Ramos (cell line): ENCODE results near the gene PLXNA4.

Experiments
- in situ Hi-C: fragments of 300-500 bp; cut with MboI; formaldehyde crosslinking; loops from one replicate; pipeline ENCODE4 v1.14.3; 2022; ENCODE audit warnings: low sequenced_read_pairs; ENCODE audit not compliant: unreplicated experiment

Gene PLXNA4

GRCh38 chr7:132261327-132262159 lies 314.7 kb downstream of the PLXNA4 start:
- in situ Hi-C loops = no loop called here

DNA sequence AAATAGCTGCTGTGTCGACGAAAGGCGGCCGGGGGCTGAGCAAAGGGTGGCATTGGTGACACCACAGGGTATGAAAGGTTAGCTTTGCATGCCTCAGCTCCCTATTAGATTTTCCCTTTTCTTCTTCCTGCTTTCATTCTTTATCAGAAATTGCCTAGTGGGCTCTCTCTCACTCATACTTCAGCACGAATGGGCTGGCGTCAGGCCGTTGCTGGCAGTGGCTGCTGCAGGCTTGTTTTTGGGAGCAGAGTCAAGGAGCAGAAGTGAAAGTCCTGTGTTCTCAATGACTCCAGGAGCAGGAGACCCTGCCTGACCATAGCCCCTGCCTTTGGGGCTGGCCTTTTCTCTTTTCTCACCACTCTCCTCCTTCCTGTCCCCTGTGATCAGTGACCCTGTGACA lies 318.0 kb downstream of the PLXNA4 start:
- in situ Hi-C loops = no loop called here

- in situ Hi-C loops = no loop called here
These were observed 319.0 kb downstream of the PLXNA4 start for GRCh38 chr7:132257253-132257652.

- in situ Hi-C loops = no loop called here
These were observed 319.5 kb downstream of the PLXNA4 start for GRCh38 chr7:132256721-132257212.

DNA sequence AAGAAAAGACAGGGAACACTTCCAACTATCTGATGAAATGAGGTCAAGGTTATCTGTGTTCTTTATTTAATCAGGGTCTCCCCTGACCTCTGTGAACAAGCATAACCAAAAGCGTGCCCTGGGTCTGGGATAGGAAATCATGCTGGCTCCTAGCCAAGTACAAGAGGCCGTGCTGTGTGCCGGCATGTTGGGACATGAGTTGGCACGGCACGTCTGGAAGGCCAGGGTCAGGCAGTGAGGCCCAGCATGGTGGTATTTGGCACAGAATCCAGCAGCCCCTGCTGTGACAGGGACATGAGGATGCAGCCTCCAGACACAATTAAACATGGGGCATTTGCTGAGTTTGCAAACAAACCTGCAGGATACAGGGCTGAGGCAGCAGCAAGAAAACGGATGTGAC lies 320.4 kb downstream of the PLXNA4 start:
- in situ Hi-C loops = no loop called here

DNA sequence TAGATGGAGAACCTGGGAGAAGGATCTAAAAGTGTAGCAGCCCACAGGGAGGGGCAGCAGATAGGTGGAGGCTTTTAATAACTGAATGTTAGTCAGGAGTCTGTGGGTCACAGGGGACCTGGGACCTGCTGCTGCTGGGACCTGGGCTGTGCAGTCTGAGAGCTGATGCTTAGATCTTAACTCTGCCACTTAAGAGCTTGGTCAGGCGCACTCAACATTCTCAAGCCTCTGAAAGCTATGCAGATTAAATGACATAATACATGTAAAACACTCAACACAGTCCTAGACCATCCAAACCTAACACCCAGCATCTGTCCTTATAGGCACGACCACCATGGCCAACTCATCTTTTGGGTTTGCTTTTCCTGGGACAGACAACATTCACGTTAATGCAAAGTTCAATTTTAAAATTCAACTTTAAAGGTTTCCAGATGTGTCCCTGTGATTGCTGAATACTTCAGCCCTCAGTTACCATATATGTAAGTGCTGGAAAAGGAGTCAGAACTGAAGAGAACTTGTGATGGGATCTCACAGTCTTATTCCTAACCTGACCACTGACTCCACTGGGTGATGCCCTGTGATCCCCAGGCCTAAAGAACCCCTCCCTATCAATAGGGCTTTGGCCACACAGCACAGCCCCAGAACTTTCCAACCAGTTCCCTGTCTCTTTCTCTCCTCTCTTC lies 321.0 kb downstream of the PLXNA4 start:
- in situ Hi-C loops = no loop called here

- in situ Hi-C loops = no loop called here
These were observed 321.8 kb downstream of the PLXNA4 start for GRCh38 chr7:132254455-132254854.

DNA sequence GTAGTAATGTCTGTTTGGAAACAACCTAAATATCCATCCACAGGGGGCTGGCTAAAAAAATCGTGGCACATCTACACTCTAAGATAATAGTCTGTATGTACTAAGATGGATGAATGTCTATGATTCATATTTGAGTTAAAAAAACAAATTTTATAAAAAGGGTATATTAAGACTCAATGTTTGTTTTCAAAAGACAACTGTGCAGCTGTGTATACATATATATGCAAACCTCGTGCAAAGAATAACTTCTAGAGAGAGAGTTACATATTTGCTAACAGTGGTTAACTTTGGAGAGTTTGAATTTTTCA lies 323.5 kb downstream of the PLXNA4 start:
- in situ Hi-C loops = no loop called here

DNA sequence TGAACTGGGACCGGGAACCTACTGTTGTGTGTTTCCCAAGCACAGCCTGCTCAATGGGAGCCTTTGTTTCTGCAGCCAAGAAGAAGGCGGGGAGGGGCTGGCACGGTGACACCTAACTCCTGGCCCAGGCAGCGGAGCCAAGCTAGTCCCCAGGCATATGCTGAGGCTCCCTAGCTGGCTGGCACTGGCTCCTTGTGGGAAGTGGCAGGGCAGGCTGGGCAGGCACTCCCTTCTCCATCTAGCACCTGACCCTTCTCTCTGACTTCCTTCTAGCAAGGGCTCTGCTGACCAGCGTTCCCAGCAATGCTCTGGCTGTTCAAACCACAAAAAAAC lies 325.0 kb downstream of the PLXNA4 start:
- in situ Hi-C loops = no loop called here

DNA sequence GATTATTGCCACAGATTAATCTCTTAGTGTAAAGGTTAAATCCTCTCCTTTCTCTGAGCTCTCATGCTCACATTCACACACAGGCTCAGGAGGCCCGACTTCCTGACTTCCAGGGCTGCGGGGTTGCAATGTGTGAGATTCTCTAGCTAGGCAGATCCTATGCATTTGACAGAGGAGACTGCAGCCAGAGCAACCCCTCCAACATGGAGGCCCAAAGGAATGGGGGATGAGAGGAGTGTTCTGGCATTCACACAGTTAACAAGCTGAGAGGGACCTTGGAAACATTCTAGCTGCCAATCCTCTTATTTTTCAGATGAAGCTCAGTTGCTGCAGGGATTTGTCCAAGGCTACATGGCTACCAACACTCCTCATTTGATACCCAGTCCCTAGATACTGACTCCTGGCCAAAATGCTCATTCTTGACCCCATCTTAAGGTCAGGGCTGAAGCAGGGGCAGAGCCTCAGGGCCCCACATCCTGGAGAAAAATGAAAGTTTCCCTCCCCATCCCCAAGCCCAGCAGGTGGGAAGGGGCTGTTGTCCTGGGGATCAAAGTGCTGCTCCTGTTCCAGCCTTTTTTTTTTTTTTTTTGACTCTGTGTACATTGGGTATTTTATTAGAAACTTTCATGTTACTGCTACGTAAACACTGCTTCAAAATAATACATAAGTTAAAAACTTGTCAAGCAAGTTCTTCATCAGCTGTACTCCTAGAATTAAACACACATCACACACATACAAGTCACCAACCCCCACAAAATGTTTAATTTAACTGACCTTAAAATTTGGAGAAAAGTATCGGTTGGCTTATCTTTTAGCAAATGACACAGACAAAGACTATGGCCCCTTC lies 325.6 kb downstream of the PLXNA4 start:
- in situ Hi-C loops = no loop called here

DNA sequence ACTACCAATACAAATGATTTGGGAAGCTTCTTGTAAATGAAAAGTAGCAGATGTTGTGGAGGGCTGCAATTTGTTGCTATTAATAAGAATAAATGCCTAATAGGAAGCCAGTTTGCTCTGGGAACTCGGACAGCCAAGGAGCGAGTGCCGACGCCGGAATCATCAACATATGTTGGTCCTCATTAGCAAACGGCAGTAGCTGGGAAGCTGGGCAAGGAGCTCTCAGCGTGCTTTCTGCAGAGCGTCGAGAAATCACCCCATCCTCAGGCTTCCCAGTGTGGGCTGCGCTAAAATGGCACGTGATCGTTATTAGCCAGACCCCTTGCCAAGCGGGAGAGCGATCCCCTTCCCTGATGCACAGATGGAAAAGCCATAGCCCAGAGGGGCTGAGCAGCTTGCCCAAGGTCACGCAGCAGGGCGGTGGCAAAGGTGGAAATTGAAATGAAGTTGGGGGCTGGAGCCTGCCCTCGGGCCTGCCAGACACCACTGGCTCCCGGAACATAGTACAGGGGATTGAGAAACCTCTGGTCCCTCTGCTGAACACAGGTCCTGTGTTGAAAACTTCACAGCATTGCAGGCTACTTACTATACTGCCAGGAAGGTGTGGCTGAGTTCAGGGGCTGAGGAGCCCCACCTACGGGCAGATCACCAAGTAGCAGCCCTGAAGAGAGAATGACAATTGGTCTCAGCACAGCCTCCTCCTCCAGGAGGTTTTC lies 326.9 kb downstream of the PLXNA4 start:
- in situ Hi-C loops = no loop called here

DNA sequence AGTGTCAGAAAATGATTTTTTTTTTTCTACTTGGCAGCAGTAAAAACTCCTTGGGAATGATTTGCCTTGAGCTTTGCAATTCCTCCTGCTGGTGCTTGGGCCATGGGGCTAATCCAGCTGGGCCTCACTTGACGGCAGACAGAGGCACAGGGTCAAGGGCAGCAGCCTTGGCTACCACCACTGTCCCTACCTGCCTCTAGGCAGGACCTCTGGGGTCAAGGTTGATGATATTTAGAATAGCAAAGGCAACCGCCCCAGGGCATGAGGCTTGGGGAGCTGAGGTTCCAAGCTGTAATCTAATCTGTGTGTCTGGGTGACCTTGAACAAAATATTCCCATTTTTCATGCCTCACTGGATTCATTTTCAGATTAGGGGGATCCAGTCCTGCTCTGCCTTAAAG lies 327.4 kb downstream of the PLXNA4 start:
- in situ Hi-C loops = no loop called here

- in situ Hi-C loops = no loop called here
These were observed 328.2 kb downstream of the PLXNA4 start for GRCh38 chr7:132247995-132248618.

DNA sequence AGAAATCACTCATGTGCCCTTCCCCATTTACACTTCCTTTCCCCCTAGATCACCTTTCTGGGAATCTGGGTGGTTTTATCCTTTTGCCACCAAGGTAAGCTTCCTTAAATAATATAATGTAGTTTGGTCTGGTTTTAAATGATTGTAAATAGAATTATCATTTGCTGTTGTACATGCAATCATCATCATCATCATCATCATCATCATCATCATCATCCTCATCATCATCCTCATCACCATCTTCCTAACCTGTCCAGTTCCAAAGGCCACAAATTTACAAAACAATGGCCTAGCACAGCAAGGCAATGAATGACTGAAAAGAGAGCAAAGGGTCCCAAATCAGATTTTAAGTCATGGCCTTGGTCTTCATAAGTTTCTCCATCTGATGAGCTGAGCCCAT lies 329.7 kb downstream of the PLXNA4 start:
- in situ Hi-C loops = no loop called here

DNA sequence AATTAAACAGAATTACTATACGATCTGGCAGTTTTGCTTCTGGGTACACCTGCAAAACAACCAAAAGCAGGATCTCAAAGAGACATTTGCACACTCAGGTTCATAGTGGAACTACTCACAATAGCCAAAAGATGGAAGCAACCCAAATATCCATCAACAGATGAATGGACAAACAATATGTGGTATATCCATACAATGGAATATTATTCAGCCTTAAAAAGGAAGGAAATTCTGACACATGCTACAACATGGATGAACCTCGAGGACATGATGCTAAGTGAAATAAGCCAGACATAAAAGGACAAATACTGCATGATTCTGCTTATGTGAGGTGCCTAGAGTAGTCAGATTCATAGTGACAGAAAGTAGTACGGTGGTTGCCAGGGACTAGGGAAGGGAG lies 330.7 kb downstream of the PLXNA4 start:
- in situ Hi-C loops = no loop called here

DNA sequence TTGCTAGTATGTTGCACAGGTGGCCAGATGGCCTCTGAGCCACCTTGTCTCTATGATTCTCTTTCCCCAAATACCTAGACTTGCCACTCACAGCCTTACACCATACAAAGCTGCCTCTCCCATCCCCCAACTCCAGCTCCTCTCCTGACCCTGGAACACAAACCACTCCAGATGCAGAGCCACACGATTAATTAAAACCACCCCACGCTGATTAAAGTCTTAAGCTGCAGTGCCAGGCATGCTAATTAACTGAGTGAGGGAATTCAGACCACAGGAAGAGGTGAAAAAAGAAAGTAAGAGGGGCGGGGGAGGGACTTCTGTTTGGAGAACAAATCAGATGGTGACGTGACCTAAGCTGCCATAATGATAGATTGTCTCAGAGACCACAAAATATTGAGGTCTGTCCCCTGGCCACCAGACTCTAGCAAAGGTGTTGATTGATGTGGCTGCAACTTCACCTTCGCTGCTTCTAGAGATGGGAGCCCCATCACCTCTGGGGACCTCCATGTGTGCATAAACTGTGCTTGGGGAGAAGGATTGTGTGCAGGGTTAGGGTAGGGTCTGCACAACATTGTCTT lies 331.3 kb downstream of the PLXNA4 start:
- in situ Hi-C loops = no loop called here

GRCh38 chr7:132243463-132243862 lies 332.8 kb downstream of the PLXNA4 start:
- in situ Hi-C loops = no loop called here

GRCh38 chr7:132243051-132243450 lies 333.2 kb downstream of the PLXNA4 start:
- in situ Hi-C loops = no loop called here

- in situ Hi-C loops = no loop called here
These were observed 334.0 kb downstream of the PLXNA4 start for GRCh38 chr7:132242192-132242812.
